Measurements from ENCODE around the gene FLT3. TPM values are rescaled to one million over a fixed set of nuclear protein-coding genes. Genes with fewer than 3 reads are reported as not detected.
"Not testable (repeated sequence)": the region's sequence is repeated elsewhere in the genome, so short reads cannot be mapped to it uniquely, and the experiment has no call there.

FLT3 gene
- total RNA-seq, 1 donor from 2014 or later = not detected

DNA sequence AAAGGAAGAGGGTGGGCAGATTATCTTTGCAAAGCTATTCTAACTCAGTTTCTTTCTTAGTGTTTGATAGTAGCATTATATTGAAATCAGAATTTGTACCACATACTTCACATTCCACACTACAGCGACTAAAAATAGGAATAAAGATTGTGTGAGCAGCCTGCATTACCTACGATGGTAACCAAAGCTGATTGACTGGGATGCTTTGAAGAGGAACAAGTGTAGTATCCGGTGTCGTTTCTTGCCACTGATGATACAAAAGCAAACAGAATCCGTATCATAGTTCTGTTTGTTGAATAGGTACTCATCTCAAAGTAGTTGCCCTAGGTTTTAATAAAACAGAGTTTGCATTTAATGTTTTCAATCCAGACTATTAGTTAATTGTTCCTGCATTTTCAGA is 51.2 kb downstream of the FLT3 start:
- Mint-ChIP-seq H3K4me3 (no peak overlapping the region), H3K27me3 (ENCODE audit: insufficient read depth) (peaks cover 13% of the 10 kb centered on the region), H3K4me1 (ENCODE audit: low read depth) (peaks cover 6% of the 10 kb centered on the region), H3K9me3 (no peaks in the 10 kb centered on the region), H3K27ac (no peak overlapping the region), H3K36me3 (ENCODE audit: low read depth) (no peaks in the 10 kb centered on the region)
- intact Hi-C loops (cut with micrococcal nuclease) = no loop called here
- no peak for DNase-seq (ENCODE audit: low spot score)

DNA sequence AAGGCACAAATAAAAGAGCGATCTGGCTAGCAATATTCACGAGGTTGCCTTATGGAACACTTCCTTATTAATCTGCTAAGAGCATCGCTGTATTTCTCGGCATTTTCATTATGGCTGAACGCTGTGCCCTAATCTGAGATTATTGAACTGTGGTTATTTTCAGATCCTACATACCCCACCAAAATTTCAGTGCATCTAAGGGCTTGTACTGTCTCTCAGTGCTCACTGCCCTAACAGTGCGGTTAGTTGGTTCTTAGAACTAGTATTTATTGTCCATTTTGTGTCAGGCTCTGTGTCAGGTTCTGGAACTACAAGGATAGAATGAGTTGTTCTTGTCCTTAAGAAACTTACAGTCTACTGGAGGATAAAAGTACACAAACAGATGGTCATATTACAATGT is 51.6 kb downstream of the FLT3 start:
- Mint-ChIP-seq H3K27ac (no peak overlapping the region), H3K36me3 (ENCODE audit: low read depth) (no peaks in the 10 kb centered on the region), H3K9me3 (no peaks in the 10 kb centered on the region), H3K27me3 (ENCODE audit: insufficient read depth) (peaks cover 11% of the 10 kb centered on the region), H3K4me1 (ENCODE audit: low read depth) (peaks cover 6% of the 10 kb centered on the region), H3K4me3 (no peak overlapping the region)
- intact Hi-C loops (cut with micrococcal nuclease) = no loop called here
- DNase-seq (ENCODE audit: low spot score) = no peak

DNA sequence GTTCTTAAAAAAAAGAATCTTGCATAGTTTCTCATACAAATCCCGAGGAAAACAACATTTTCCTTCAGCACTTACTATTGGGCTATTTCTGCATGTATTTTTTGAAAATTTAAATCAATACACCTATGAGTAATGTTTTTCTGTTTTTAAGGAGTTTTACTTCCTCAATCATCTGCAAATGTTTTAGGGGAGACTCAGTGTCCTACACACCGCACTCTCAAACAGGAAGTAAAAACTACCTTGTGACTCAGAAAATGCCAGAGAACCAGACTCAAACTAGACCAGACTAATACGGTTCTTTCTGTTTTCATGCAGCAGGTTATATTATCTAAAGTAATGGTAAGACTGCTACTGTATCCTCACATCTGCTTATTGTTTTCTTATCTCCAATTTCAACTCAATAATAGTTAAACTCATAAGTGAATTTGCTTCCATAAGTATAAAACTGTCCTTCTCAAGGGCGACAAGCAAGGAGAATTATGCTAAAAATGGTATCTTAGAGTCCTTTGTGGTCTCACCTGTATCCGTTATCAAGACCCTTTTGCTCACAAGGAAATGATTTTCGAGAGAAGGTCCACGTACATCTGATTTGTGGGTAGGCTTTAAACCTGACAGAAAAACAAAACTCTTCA is 52.5 kb downstream of the FLT3 start:
- DNase-seq (ENCODE audit: low spot score) = no peak
- Mint-ChIP-seq H3K36me3 (ENCODE audit: low read depth) (no peaks in the 10 kb centered on the region), H3K27ac (no peak overlapping the region), H3K4me3 (no peak overlapping the region), H3K27me3 (ENCODE audit: insufficient read depth) (peaks cover 9% of the 10 kb centered on the region), H3K9me3 (no peaks in the 10 kb centered on the region), H3K4me1 (ENCODE audit: low read depth) (peaks cover 6% of the 10 kb centered on the region)
- intact Hi-C loops (cut with micrococcal nuclease) = no loop called here

DNA sequence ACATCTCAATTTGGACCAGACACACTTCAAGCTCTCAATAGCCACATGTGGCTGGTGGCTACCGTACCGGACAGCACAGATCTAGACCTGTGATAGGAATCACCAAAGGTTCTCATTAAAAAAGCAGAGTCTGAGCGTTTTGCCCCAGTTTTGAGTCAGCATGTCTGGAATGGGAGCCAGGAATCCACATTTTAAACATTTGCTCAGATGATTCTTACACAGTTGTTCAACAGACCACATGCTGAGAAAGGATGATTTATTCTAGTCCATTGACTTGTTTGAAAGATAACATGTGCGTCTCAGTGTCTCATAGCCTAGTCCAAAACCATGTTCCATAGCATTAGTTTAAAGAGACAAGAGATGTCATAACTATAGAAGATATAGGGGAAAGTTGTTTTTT is 53.4 kb downstream of the FLT3 start:
- Mint-ChIP-seq H3K4me1 (ENCODE audit: low read depth) (peaks cover 6% of the 10 kb centered on the region), H3K4me3 (no peak overlapping the region), H3K27ac (no peak overlapping the region), H3K36me3 (ENCODE audit: low read depth) (no peaks in the 10 kb centered on the region), H3K27me3 (ENCODE audit: insufficient read depth) (peaks cover 11% of the 10 kb centered on the region), H3K9me3 (no peaks in the 10 kb centered on the region)
- no peak for DNase-seq (ENCODE audit: low spot score)
- intact Hi-C loops (cut with micrococcal nuclease) = no loop called here

DNA sequence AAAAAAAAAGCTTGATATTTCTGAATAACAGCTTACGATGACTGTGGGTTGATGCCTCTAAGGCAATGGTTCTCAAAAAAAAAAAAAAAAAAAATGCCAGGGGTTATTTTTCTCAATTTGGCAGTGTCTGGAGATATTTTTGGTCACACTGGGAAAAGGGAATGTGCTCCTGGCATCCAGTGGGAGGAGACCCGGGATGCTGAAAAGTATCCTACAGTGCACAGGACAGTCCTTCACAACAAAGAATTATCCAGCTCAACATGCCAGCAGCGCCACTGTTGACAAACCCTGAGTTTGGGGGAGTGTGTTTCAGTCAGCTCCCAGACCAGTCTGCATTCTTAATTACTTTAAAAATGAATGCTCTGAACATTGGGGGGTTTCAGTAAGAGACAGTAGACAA is 54.5 kb downstream of the FLT3 start:
- H3K27me3 Mint-ChIP-seq (ENCODE audit: insufficient read depth) = peaks cover 8% of the 10 kb centered on the region
- H3K4me1 Mint-ChIP-seq (ENCODE audit: low read depth) = peaks cover 6% of the 10 kb centered on the region
- H3K4me3 Mint-ChIP-seq = no peak overlapping the region
- no peak for DNase-seq (ENCODE audit: low spot score)
- intact Hi-C loops (cut with micrococcal nuclease) = no loop called here
- H3K36me3 Mint-ChIP-seq (ENCODE audit: low read depth) = no peaks in the 10 kb centered on the region
- H3K27ac Mint-ChIP-seq = no peak overlapping the region
- no peaks in the 10 kb centered on the region for H3K9me3 Mint-ChIP-seq

DNA sequence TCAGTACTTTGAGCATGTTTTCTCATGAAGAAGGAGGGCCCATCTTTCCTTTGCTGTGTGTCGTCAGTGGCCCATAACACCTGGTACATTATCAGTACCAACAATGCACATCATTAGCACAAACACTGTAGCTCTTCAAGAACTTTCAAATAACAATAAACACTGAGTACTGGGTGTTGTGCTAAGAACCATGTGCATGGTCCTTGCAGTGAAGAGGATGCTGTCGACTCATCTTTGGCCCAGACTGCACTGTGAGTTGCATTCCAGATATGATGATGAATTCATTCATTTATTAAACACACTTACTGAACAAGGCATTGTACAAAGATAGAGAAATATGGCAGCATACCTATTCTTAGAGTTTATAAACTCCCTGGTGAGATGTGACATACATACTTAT is 55.8 kb downstream of the FLT3 start:
- Mint-ChIP-seq H3K4me1 (ENCODE audit: low read depth) (peaks cover 6% of the 10 kb centered on the region), H3K27me3 (ENCODE audit: insufficient read depth) (peaks cover 7% of the 10 kb centered on the region), H3K4me3 (no peak overlapping the region), H3K36me3 (ENCODE audit: low read depth) (no peaks in the 10 kb centered on the region), H3K27ac (no peak overlapping the region), H3K9me3 (no peaks in the 10 kb centered on the region)
- intact Hi-C loops (cut with micrococcal nuclease) = no loop called here
- DNase-seq (ENCODE audit: low spot score) = no peak

DNA sequence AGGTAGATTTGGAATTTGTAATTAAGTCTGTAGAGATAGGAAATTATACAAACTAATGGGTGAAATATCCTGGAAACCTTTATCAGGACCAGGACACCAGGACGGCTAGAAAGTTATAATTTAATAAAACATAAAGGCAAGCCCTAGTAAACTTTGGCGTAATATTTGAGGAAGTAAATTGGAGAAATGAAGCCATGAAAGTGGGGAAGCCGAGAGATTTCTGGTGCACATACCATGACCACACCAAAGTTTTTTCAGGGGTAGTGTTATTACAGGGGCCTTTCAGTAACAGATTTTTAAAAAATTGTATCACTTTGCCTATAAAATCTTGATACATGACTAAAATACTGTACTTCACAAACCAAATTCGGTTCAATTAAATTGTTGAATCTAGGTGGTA is 57.2 kb downstream of the FLT3 start:
- Mint-ChIP-seq H3K27ac (no peak overlapping the region), H3K4me3 (no peak overlapping the region)
- intact Hi-C loops (cut with micrococcal nuclease) = no loop called here

DNA sequence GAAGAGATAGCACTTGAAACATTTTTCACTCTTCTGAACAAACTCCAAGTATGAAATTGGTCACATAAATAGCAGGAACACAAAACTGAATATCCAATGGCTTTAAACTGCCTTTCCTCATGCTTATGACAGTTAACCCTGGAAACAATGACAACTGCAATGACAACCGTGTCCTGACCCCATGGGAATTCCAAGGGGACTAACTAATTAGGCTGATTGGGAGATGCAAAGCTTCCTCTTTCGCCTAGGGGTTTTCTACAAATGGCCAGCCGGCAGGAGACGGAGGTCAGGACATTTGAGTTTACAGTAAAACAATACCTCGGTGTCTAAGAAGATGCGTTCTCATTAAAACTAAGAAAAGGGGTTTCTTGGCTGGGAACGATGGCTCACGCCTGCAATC is 58.9 kb downstream of the FLT3 start:
- intact Hi-C loops (cut with micrococcal nuclease) = no loop called here
- Mint-ChIP-seq H3K9me3 (no peaks in the 10 kb centered on the region), H3K4me3 (no peak overlapping the region), H3K4me1 (ENCODE audit: low read depth) (no peaks in the 10 kb centered on the region), H3K27ac (no peak overlapping the region), H3K36me3 (ENCODE audit: low read depth) (no peaks in the 10 kb centered on the region), H3K27me3 (ENCODE audit: insufficient read depth) (peaks cover 9% of the 10 kb centered on the region)
- no peak for DNase-seq (ENCODE audit: low spot score)

More for the DNA sequence above, 57.2 kb downstream of the FLT3 start:
- no peak for DNase-seq (ENCODE audit: low spot score)
- no peaks in the 10 kb centered on the region for H3K36me3 Mint-ChIP-seq (ENCODE audit: low read depth)
- H3K4me1 Mint-ChIP-seq (ENCODE audit: low read depth) = peaks cover 5% of the 10 kb centered on the region
- H3K9me3 Mint-ChIP-seq = no peaks in the 10 kb centered on the region
- H3K27me3 Mint-ChIP-seq (ENCODE audit: insufficient read depth) = peaks cover 9% of the 10 kb centered on the region

DNA sequence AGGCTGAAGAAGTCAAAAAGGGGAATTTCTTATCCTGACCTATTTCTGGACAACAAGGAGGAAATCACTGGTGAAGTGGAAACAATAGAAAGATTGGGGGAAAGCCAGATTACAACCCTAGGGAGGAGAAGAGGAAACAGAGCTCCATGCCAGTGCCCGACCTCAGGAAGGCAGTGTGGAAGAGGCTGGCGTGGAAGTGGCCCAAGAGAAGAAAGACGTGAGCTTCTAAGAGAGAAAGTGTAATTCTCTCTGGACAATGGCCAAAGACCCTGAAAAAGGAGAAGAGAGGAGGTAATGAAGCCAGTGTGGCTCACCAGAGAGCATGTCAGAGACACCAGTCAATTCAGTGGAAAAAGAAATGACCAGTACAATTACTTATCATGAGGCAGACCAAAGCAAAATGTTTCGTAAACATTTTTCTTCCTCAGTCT is 59.3 kb downstream of the FLT3 start:
- Mint-ChIP-seq H3K4me3 (no peak overlapping the region), H3K27me3 (ENCODE audit: insufficient read depth) (peaks cover 9% of the 10 kb centered on the region), H3K4me1 (ENCODE audit: low read depth) (no peaks in the 10 kb centered on the region), H3K36me3 (ENCODE audit: low read depth) (no peaks in the 10 kb centered on the region), H3K9me3 (no peaks in the 10 kb centered on the region), H3K27ac (no peak overlapping the region)
- intact Hi-C loops (cut with micrococcal nuclease) = no loop called here
- no peak for DNase-seq (ENCODE audit: low spot score)

DNA sequence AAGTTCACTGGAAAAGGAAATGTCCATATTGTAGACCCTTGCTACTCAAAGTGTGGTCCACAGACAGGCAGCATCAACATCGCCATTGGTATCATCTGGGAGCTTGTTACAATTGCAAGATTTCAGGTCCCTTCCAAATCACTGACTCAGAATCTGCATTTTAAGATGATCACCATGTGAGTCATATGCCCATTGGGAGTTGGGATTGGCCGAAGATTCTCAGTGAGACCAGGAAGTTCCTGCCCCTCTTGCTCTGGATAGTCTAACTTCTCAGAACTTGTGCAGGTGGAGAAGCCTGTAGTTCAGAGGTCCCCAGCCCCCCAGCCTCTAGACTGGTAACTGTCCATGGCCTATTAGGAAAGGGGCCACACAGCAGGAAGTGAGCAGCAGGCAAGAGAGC is 63.0 kb downstream of the FLT3 start:
- no peaks in the 10 kb centered on the region for H3K36me3 Mint-ChIP-seq (ENCODE audit: low read depth)
- no peak overlapping the region for H3K4me3 Mint-ChIP-seq
- H3K27ac Mint-ChIP-seq = no peak overlapping the region
- intact Hi-C loops (cut with micrococcal nuclease) = no loop called here
- H3K9me3 Mint-ChIP-seq = no peaks in the 10 kb centered on the region
- peaks cover 11% of the 10 kb centered on the region for H3K27me3 Mint-ChIP-seq (ENCODE audit: insufficient read depth)
- no peak for DNase-seq (ENCODE audit: low spot score)
- no peaks in the 10 kb centered on the region for H3K4me1 Mint-ChIP-seq (ENCODE audit: low read depth)

DNA sequence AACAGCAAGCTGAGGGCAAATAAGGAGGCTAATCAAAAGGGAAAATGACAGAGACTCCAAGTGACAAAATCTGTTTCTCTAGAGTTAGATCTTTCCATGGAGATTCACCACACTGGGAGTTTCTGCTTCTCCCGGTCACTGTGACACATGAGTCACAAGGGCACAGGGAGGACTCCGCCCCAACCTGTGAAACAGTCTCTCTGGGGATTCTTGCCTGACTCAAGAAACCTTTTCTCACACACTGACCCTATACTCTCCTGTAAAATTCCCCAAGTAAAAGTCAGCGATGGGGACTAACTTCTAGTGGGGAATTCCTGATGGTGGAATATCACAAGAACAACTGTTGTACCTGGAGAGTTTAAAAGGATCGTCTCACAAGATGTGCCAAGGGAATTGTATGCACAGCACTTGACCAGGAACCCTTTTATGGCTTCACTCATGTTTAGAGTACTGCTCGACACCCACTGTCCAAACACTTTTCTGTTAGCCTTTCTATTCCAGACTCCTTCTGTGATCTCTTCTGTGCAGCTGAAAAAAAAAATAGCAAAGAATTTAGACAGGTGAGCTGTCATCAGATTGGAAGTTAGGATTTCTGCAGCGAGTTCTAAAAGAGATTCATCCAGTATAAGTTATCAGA is 65.1 kb downstream of the FLT3 start:
- no peak overlapping the region for H3K27ac Mint-ChIP-seq
- H3K36me3 Mint-ChIP-seq (ENCODE audit: low read depth) = no peaks in the 10 kb centered on the region
- no peaks in the 10 kb centered on the region for H3K4me1 Mint-ChIP-seq (ENCODE audit: low read depth)
- H3K4me3 Mint-ChIP-seq = no peak overlapping the region
- H3K27me3 Mint-ChIP-seq (ENCODE audit: insufficient read depth) = peaks cover 13% of the 10 kb centered on the region
- intact Hi-C loops (cut with micrococcal nuclease) = no loop called here
- no peak for DNase-seq (ENCODE audit: low spot score)
- H3K9me3 Mint-ChIP-seq = no peaks in the 10 kb centered on the region

DNA sequence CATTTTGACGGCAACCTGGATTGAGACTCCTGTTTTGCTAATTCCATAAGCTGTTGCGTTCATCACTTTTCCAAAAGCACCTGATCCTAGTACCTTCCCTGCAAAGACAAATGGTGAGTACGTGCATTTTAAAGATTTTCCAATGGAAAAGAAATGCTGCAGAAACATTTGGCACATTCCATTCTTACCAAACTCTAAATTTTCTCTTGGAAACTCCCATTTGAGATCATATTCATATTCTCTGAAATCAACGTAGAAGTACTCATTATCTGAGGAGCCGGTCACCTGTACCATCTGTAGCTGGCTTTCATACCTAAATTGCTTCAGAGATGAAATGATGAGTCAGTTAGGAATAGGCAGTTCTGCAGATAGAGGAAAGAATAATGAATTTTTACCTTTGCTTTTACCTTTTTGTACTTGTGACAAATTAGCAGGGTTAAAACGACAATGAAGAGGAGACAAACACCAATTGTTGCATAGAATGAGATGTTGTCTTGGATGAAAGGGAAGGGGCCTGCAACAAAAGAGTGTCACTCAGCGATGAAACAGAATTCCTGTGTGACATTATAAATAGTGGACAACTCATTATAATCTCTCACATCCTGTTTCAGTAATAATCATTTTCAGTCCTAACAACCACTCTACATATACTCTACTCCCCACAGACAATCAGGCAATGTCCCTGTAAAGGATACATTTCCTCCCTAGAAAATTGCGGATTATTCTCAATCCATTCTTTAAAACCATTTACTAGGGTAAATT is 66.3 kb downstream of the FLT3 start:
- Mint-ChIP-seq H3K27me3 (ENCODE audit: insufficient read depth) (peaks cover 11% of the 10 kb centered on the region), H3K4me3 (no peak overlapping the region), H3K4me1 (ENCODE audit: low read depth) (no peaks in the 10 kb centered on the region), H3K27ac (no peak overlapping the region), H3K36me3 (ENCODE audit: low read depth) (no peaks in the 10 kb centered on the region), H3K9me3 (no peaks in the 10 kb centered on the region)
- no peak for DNase-seq (ENCODE audit: low spot score)
- intact Hi-C loops (cut with micrococcal nuclease) = no loop called here

DNA sequence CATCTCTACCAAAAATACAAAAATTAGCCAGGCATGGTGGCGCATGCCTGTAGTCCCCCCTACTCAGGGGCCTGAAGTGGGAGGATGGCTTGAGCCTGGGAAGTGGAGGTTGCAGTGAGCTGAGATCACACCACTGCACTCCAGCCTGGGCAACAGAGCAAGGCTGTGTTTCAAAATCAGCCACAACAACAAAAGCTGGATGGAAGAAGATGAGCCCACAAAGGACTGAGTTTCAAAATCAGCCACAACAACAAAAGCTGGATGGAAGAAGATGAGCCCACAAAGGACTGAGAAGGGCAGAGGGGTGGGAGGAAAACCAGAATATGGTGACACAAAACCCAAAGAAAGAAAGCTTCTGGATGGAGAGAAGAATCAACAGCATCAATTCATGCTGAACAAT is 67.9 kb downstream of the FLT3 start:
- not testable (repeated sequence) for H3K9me3 Mint-ChIP-seq

More for the DNA sequence above, 67.9 kb downstream of the FLT3 start:
- H3K27me3 Mint-ChIP-seq (ENCODE audit: insufficient read depth); H3K36me3 Mint-ChIP-seq (ENCODE audit: low read depth); H3K4me1 Mint-ChIP-seq (ENCODE audit: low read depth); H3K27ac Mint-ChIP-seq; DNase-seq (ENCODE audit: low spot score); intact Hi-C loops (cut with micrococcal nuclease); H3K4me3 Mint-ChIP-seq: not testable (repeated sequence)

All from activated T-helper 1 cell treated with anti-CD3 and anti-CD28 coated beads, Interleukin-12 subunit alpha, Interleukin-12 subunit beta, Interleukin-2, Interleukin-4 antibody, amounts not matched to agents 30 ng/mL and 10 ng/mL and 1 ng/mL, durations not matched to agents 14 hours and 24 hours and 36 hours (primary cell).